Progenitor cell of endocrine pancreas (in vitro differentiated cells): ENCODE data around the gene RCSD1. TPM values are rescaled to one million over a fixed set of nuclear protein-coding genes. Genes with fewer than 3 reads are reported as not detected.
"Not testable (repeated sequence)": the region's sequence is repeated elsewhere in the genome, so short reads cannot be mapped to it uniquely, and the experiment has no call there.

Experiments used
- DNase-seq: peaks from one replicate; pipeline ENCODE4 v3.0.0; 2021; ENCODE audit warnings: low spot score; ENCODE audit not compliant: unreplicated experiment
- H3K27ac Mint-ChIP-seq: 2 replicates; pipeline ENCODE4 v1.8.0; 2021; ENCODE audit warnings: mild to moderate bottlenecking, moderate library complexity, mixed read lengths
- H3K27me3 Mint-ChIP-seq: 2 replicates; pipeline ENCODE4 v1.8.0; 2021; ENCODE audit warnings: mixed read lengths
- H3K36me3 Mint-ChIP-seq: 2 replicates; pipeline ENCODE4 v1.8.0; 2022; ENCODE audit warnings: mixed read lengths; ENCODE audit not compliant: insufficient read depth
- H3K4me1 Mint-ChIP-seq: 2 replicates; pipeline ENCODE4 v1.8.0; 2021; ENCODE audit warnings: low read depth, mixed read lengths
- H3K4me3 Mint-ChIP-seq: 2 replicates; pipeline ENCODE4 v1.8.0; 2021; ENCODE audit warnings: low read depth, mild to moderate bottlenecking, moderate library complexity, mixed read lengths
- H3K9me3 Mint-ChIP-seq: 2 replicates; pipeline ENCODE4 v1.8.0; 2021; ENCODE audit warnings: low read depth, mixed read lengths
- CTCF ChIP-seq: fragments of 200-600 bp; sonication (generic); IDR thresholded peaks from one replicate; pipeline ENCODE4 v1.5.0; 2021; ENCODE audit warnings: antibody characterized with exemption, mild to moderate bottlenecking; ENCODE audit not compliant: unreplicated experiment
- total RNA-seq: library from RNA; stranded (reverse); gene quantifications from 2 replicates; pipeline ENCODE4 v1.2.1, GENCODE V29; 2021

Gene RCSD1
- total RNA-seq, 1 donor from 2014 or later = 0.22 TPM

- H3K27ac Mint-ChIP-seq = peak overlapping the region; percentile 72
- H3K4me3 Mint-ChIP-seq = peak overlapping the region; percentile 87
- H3K27me3 Mint-ChIP-seq = peaks cover 17% of the 10 kb centered on the region
- peaks cover 2% of the 10 kb centered on the region for H3K36me3 Mint-ChIP-seq
- H3K4me1 Mint-ChIP-seq = peaks cover 28% of the 10 kb centered on the region
- no peak for TF ChIP-seq CTCF
- DNase-seq = no peak
- H3K9me3 Mint-ChIP-seq = no peaks in the 10 kb centered on the region
These were observed 87.3 kb downstream of the RCSD1 start for GRCh38 chr1:167717351-167717750.

GRCh38 chr1:167718914-167719691 is 89.1 kb downstream of the RCSD1 start:
- Mint-ChIP-seq H3K4me1 (peaks cover 35% of the 10 kb centered on the region), H3K27me3 (peaks cover 5% of the 10 kb centered on the region), H3K9me3 (no peaks in the 10 kb centered on the region), H3K4me3 (no peak overlapping the region), H3K27ac (peak overlapping the region; percentile 1), H3K36me3 (peaks cover 2% of the 10 kb centered on the region)
- no peak for DNase-seq
- no peak for TF ChIP-seq CTCF

- H3K27me3 Mint-ChIP-seq, H3K36me3 Mint-ChIP-seq, H3K9me3 Mint-ChIP-seq, DNase-seq, H3K4me3 Mint-ChIP-seq: not testable (repeated sequence)
- Mint-ChIP-seq H3K27ac (peak overlapping the region; percentile 1), H3K4me1 (peaks cover 41% of the 10 kb centered on the region)
These were observed 89.8 kb downstream of the RCSD1 start for GRCh38 chr1:167719715-167720421.

GRCh38 chr1:167720965-167721616 is 91.1 kb downstream of the RCSD1 start:
- TF ChIP-seq CTCF = peak; percentile 9
- peaks cover 45% of the 10 kb centered on the region for H3K4me1 Mint-ChIP-seq
- DNase-seq = no peak
- peak overlapping the region; percentile 85 for H3K27ac Mint-ChIP-seq
- H3K36me3 Mint-ChIP-seq = peaks cover 4% of the 10 kb centered on the region
- H3K27me3 Mint-ChIP-seq = peaks cover 5% of the 10 kb centered on the region
- no peaks in the 10 kb centered on the region for H3K9me3 Mint-ChIP-seq
- H3K4me3 Mint-ChIP-seq = peak overlapping the region; percentile 91

GRCh38 chr1:167721617-167722151 is 91.7 kb downstream of the RCSD1 start, which contains the start of gene MPZL1:
Gene MPZL1, plus strand, starts transcription at chr1:167721982. Its CDS starts 170 bp downstream, at chr1:167722152.
- H3K4me1 Mint-ChIP-seq = peaks cover 50% of the 10 kb centered on the region
- no peaks in the 10 kb centered on the region for H3K9me3 Mint-ChIP-seq
- H3K27ac Mint-ChIP-seq = peak within 1 kb of the TSS; percentile 95
- peaks cover 6% of the 10 kb centered on the region for H3K36me3 Mint-ChIP-seq
- H3K27me3 Mint-ChIP-seq = peaks cover 5% of the 10 kb centered on the region
- peak within 1 kb of the TSS; percentile 91 for H3K4me3 Mint-ChIP-seq
- DNase-seq = peak; percentile 96
- no peak for TF ChIP-seq CTCF
